ENCODE results near the gene STPG2. TPM values are rescaled to one million over a fixed set of nuclear protein-coding genes. Genes with fewer than 3 reads are reported as not detected.
"Not testable (repeated sequence)": the region's sequence is repeated elsewhere in the genome, so short reads cannot be mapped to it uniquely, and the experiment has no call there.

Gene STPG2
- total RNA-seq, 1 experiment from 2014 or later, result 0.56 TPM

DNA sequence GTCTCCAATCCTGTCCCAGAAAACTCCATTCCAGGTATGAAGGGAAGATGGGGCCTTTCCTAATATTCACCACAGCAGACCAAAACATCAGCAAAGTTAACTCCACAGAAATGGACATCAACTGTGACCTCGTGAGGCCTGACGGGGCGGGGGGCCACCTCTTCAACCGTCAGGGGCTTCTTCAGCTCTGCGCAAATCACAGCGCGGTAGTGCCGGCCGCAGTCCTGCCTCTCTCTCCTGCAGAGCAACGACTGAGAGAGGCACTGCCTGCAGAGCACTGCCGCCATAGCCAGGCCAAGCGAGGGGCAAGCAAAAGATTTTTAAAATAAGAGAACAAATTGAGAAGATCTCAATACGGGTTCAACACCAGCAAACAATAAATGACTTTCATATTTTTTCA, 226.2 kb downstream of the STPG2 start:
- no peak overlapping the region for H2AFZ ChIP-seq (ENCODE audit: low read length)
- H3K4me3 ChIP-seq (ENCODE audit: low read length), result no peak overlapping the region
- H4K20me1 ChIP-seq (ENCODE audit: insufficient read depth, low read depth, low read length), result no peaks in the 10 kb centered on the region
- H3K27me3 ChIP-seq (ENCODE audit: low read length), result no peaks in the 10 kb centered on the region
- H3K27ac ChIP-seq (ENCODE audit: low read length), result no peak overlapping the region
- no peak overlapping the region for H3K4me2 ChIP-seq (ENCODE audit: low read depth, low read length, poor library complexity, severe bottlenecking)
- no peaks in the 10 kb centered on the region; the same call in 1 of the 2 replicates for H3K9me3 ChIP-seq (ENCODE audit: low read length)
- no peaks in the 10 kb centered on the region for H3K4me1 ChIP-seq (ENCODE audit: low read length)
- no peaks in the 10 kb centered on the region for H3K36me3 ChIP-seq (ENCODE audit: insufficient read depth, low read length)
- 0 out of 2 replicates have a peak, but pooled peaks cover 4% of the 10 kb centered on the region for H3K9me2 ChIP-seq (replicated peaks; ENCODE audit: insufficient read depth, low read length)
- no peaks in the 10 kb centered on the region for H3K79me2 ChIP-seq (ENCODE audit: low read length)
- DNase-seq, result no peak
- no peak overlapping the region for H3K9ac ChIP-seq (ENCODE audit: low read length)

DNA sequence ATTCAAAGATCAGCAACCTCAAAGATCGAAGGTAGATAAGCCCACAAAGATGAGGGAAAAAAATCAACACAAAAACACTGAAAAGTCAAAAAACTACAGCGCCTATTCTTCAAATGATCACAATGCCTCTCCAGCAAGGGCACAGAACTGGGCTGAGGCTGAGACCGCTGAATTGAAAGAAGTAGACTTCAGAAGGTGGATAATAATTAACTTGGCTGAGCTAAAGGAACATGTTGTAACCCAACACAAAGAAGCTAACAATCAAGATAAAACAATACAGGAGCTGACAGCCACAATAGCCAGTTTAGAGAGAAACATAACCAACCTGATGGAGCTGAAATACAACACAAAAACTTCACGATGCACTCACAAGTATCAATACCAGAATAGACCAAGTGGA, 231.1 kb downstream of the STPG2 start:
- Histone ChIP-seq H3K4me2 (ENCODE audit: low read depth, low read length, poor library complexity, severe bottlenecking) (no peak overlapping the region), H3K79me2 (ENCODE audit: low read length) (no peaks in the 10 kb centered on the region), H3K9me2 (replicated peaks; ENCODE audit: insufficient read depth, low read length) (no peaks in the 10 kb centered on the region), H2AFZ (ENCODE audit: low read length) (no peak overlapping the region), H3K9ac (ENCODE audit: low read length) (no peak overlapping the region), H3K36me3 (ENCODE audit: insufficient read depth, low read length) (no peaks in the 10 kb centered on the region), H3K27ac (ENCODE audit: low read length) (no peak overlapping the region), H3K4me1 (ENCODE audit: low read length) (no peaks in the 10 kb centered on the region), H3K27me3 (ENCODE audit: low read length) (no peaks in the 10 kb centered on the region), H3K9me3 (ENCODE audit: low read length) (no peaks in the 10 kb centered on the region), H4K20me1 (ENCODE audit: insufficient read depth, low read depth, low read length) (no peaks in the 10 kb centered on the region), H3K4me3 (ENCODE audit: low read length) (no peak overlapping the region)
- no peak for DNase-seq

DNA sequence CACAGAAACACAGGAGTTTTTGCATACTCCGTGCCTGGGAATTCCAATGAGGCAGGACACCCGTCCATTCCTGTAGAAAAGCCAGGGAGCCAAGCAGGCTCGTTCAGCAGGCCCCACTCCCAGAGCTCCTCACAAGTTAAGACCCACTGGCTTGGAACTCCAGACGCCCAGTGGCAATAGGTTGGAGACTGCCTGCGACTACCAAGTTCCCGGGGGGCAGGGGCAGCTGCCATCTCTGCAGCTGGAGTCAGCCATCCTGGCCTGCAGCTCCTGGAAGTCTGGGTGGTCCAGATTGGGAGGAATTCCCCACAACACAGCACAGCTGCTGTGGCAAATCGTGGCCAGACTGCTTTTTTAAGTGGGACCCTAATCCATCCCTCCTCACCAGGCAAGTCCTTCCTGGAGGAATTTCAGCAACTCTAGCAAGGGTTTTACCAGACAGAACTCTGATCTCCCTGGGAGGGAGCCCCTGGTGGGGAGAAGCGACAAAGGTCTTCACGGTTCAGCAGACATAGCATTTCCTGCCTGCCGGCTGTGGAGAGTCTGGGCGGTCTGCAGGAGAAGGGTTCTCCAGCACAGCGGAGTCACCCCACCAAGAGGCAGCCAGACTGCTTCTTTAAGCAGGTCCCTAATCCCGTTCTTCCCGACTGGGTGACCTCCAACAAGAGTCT, 231.9 kb downstream of the STPG2 start:
- no peak overlapping the region for H2AFZ ChIP-seq (ENCODE audit: low read length)
- H3K9me2 ChIP-seq (replicated peaks; ENCODE audit: insufficient read depth, low read length), result no peaks in the 10 kb centered on the region
- no peaks in the 10 kb centered on the region for H3K9me3 ChIP-seq (ENCODE audit: low read length)
- no peaks in the 10 kb centered on the region for H3K36me3 ChIP-seq (ENCODE audit: insufficient read depth, low read length)
- no peaks in the 10 kb centered on the region for H3K79me2 ChIP-seq (ENCODE audit: low read length)
- no peak overlapping the region for H3K4me3 ChIP-seq (ENCODE audit: low read length)
- no peak overlapping the region for H3K4me2 ChIP-seq (ENCODE audit: low read depth, low read length, poor library complexity, severe bottlenecking)
- no peak overlapping the region for H3K27ac ChIP-seq (ENCODE audit: low read length)
- H3K4me1 ChIP-seq (ENCODE audit: low read length), result no peaks in the 10 kb centered on the region
- H3K27me3 ChIP-seq (ENCODE audit: low read length), result no peaks in the 10 kb centered on the region
- no peak for DNase-seq
- no peaks in the 10 kb centered on the region for H4K20me1 ChIP-seq (ENCODE audit: insufficient read depth, low read depth, low read length)
- H3K9ac ChIP-seq (ENCODE audit: low read length), result no peak overlapping the region

DNA sequence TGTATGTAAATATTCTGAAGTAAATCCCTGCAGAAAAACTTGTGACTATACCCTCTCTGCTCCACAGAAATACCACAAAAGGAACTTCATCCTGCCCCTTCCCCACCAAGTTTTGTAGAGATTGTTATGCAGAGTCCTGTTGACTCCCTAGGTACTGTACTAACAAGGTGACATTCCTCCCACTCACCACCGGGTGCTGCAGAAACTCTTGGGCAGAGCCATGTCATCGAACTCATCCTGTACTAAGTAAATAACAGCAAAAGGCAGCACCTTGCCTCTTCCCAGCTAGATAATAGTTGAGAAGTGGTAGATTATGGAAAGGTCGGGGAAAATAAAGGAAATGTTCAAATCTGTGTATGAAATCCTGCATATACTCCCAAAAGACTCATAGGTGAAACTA, 233.3 kb downstream of the STPG2 start:
- H3K9me2 ChIP-seq (replicated peaks; ENCODE audit: insufficient read depth, low read length), result no peaks in the 10 kb centered on the region
- no peaks in the 10 kb centered on the region for H3K36me3 ChIP-seq (ENCODE audit: insufficient read depth, low read length)
- no peaks in the 10 kb centered on the region for H3K79me2 ChIP-seq (ENCODE audit: low read length)
- no peaks in the 10 kb centered on the region for H4K20me1 ChIP-seq (ENCODE audit: insufficient read depth, low read depth, low read length)
- H2AFZ ChIP-seq (ENCODE audit: low read length), result no peak overlapping the region
- H3K4me1 ChIP-seq (ENCODE audit: low read length), result no peaks in the 10 kb centered on the region
- no peak for DNase-seq
- no peaks in the 10 kb centered on the region for H3K9me3 ChIP-seq (ENCODE audit: low read length)
- no peak overlapping the region for H3K4me2 ChIP-seq (ENCODE audit: low read depth, low read length, poor library complexity, severe bottlenecking)
- no peaks in the 10 kb centered on the region for H3K27me3 ChIP-seq (ENCODE audit: low read length)
- no peak overlapping the region for H3K27ac ChIP-seq (ENCODE audit: low read length)
- H3K4me3 ChIP-seq (ENCODE audit: low read length), result no peak overlapping the region
- H3K9ac ChIP-seq (ENCODE audit: low read length), result no peak overlapping the region

DNA sequence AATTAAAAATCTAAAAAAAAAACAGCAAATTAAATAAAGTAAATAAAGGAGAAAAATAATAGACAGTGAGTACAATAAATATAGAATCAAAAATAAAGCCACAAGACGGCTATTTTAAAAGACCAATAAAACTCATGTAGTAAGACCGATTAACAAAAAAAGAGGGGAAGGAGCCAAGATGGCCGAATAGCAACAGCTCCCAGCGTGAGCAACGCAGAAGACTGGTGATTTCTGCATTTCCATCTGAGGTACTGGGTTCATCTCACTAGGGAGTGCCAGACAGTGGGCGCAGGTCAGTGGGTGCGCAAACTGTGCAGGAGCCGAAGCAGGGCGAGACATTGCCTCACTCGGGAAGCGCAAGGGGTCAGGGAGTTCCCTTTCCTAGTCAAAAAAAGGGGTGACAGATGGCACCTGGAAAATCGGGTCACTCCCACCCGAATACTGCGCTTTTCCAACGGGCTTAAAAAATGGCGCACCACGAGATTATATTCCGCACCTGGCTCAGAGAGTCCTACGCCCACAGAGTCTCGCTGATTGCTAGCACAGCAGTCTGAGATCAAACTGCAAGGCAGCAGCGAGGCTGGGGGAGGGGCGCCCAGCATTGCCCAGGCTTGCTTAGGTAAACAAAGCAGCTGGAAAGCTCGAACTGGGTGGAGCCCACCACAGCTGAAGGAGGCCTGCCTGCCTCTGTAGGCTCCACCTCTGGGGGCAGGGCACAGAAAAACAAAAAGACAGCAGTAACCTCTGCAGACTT, 239.7 kb downstream of the STPG2 start:
- not testable (repeated sequence) for H2AFZ ChIP-seq (ENCODE audit: low read length); H3K79me2 ChIP-seq (ENCODE audit: low read length); H3K4me2 ChIP-seq (ENCODE audit: low read depth, low read length, poor library complexity, severe bottlenecking); H3K4me1 ChIP-seq (ENCODE audit: low read length); H3K9ac ChIP-seq (ENCODE audit: low read length); H3K9me3 ChIP-seq (ENCODE audit: low read length); H3K4me3 ChIP-seq (ENCODE audit: low read length); H3K36me3 ChIP-seq (ENCODE audit: insufficient read depth, low read length); H3K27me3 ChIP-seq (ENCODE audit: low read length); H4K20me1 ChIP-seq (ENCODE audit: insufficient read depth, low read depth, low read length); H3K27ac ChIP-seq (ENCODE audit: low read length); DNase-seq; H3K9me2 ChIP-seq (replicated peaks; ENCODE audit: insufficient read depth, low read length)

DNA sequence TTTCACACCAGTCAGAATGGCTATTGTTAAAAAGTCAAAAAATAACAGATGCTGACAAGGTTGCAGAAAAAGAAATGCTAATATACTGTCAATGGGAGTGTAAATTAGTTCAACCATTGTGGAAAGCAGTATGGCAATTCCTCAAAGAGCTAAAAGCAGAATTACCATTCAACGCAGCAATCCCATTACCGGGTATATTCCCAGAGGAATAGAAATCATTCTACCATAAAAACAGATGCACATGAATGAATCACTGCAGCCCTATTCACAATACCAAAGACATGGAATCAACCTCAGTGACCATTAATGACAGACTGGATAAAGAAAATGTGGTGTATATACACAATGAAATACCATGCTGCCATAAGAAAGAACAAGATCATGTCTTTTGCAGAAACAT, 243.0 kb downstream of the STPG2 start:
- Histone ChIP-seq H4K20me1 (ENCODE audit: insufficient read depth, low read depth, low read length) (no peaks in the 10 kb centered on the region), H3K4me1 (ENCODE audit: low read length) (no peaks in the 10 kb centered on the region), H3K27ac (ENCODE audit: low read length) (no peak overlapping the region), H3K9ac (ENCODE audit: low read length) (no peak overlapping the region), H3K36me3 (ENCODE audit: insufficient read depth, low read length) (no peaks in the 10 kb centered on the region), H3K4me3 (ENCODE audit: low read length) (no peak overlapping the region), H3K9me2 (replicated peaks; ENCODE audit: insufficient read depth, low read length) (no peaks in the 10 kb centered on the region), H3K79me2 (ENCODE audit: low read length) (no peaks in the 10 kb centered on the region), H3K4me2 (ENCODE audit: low read depth, low read length, poor library complexity, severe bottlenecking) (no peak overlapping the region), H3K27me3 (ENCODE audit: low read length) (no peaks in the 10 kb centered on the region), H3K9me3 (ENCODE audit: low read length) (peaks cover 5% of the 10 kb centered on the region; the same call in 1 of the 2 replicates), H2AFZ (ENCODE audit: low read length) (no peak overlapping the region)
- no peak for DNase-seq

DNA sequence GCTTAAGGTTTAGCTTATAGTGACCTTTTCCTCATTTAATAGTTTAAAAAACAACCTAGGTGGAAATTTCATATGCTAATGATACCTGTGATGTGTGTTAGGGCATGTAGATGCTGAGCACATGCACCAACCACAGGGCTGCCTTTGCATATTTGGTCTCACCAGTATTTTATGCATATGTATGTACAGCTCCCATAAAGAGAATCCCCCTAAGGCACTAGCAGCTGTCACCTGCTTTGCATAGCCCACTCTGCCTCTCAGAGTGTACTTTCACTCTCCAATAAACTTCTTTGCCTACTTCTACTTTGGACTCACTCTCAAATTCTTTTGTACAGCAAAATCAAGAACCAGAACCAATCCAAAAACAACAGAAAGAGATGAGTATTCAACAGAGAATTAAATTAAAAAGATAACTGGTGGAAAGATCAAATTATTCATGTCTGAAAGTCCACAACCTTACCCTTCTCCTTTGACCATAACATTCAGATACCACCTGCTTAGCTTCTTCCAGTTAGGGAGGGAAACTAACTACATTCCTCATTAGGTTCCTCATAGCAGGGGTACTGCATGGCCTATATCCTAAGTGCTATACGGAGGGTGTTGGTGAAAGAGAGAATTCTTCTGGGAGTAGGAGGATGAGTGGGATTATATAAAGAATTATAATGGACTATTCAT, 250.5 kb downstream of the STPG2 start:
- no peaks in the 10 kb centered on the region for H3K4me1 ChIP-seq (ENCODE audit: low read length)
- no peaks in the 10 kb centered on the region for H3K9me2 ChIP-seq (replicated peaks; ENCODE audit: insufficient read depth, low read length)
- DNase-seq, result no peak
- H3K36me3 ChIP-seq (ENCODE audit: insufficient read depth, low read length), result no peaks in the 10 kb centered on the region
- no peak overlapping the region for H3K27ac ChIP-seq (ENCODE audit: low read length)
- H2AFZ ChIP-seq (ENCODE audit: low read length), result no peak overlapping the region
- H3K4me3 ChIP-seq (ENCODE audit: low read length), result no peak overlapping the region
- no peak overlapping the region for H3K4me2 ChIP-seq (ENCODE audit: low read depth, low read length, poor library complexity, severe bottlenecking)
- H3K79me2 ChIP-seq (ENCODE audit: low read length), result no peaks in the 10 kb centered on the region
- no peaks in the 10 kb centered on the region for H4K20me1 ChIP-seq (ENCODE audit: insufficient read depth, low read depth, low read length)
- H3K27me3 ChIP-seq (ENCODE audit: low read length), result no peaks in the 10 kb centered on the region
- H3K9me3 ChIP-seq (ENCODE audit: low read length), result peaks cover 5% of the 10 kb centered on the region; the same call in 1 of the 2 replicates
- no peak overlapping the region for H3K9ac ChIP-seq (ENCODE audit: low read length)

DNA sequence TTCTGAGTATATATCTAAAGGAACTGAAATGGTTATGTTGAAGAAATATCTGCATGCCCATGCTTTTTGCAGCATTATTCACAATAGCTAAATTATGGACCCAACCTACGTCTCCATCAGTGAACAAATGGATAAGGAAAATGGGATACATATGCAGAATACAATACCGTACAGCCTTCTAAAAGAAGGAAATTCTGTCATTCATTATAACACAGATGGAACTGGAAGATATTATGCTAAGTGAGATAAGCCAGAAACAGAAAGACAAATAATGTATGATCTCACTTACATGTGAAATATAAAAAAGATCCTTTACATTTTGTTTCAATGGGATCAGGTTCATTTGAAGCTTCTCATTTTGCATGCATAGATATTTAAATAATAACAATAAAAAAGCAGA, 263.3 kb downstream of the STPG2 start:
- Histone ChIP-seq H3K9me3 (ENCODE audit: low read length) (no peaks in the 10 kb centered on the region; the same call in 1 of the 2 replicates), H3K9me2 (replicated peaks; ENCODE audit: insufficient read depth, low read length) (no peaks in the 10 kb centered on the region), H2AFZ (ENCODE audit: low read length) (no peak overlapping the region), H3K4me2 (ENCODE audit: low read depth, low read length, poor library complexity, severe bottlenecking) (no peak overlapping the region), H3K9ac (ENCODE audit: low read length) (no peak overlapping the region), H3K4me3 (ENCODE audit: low read length) (no peak overlapping the region), H4K20me1 (ENCODE audit: insufficient read depth, low read depth, low read length) (no peaks in the 10 kb centered on the region), H3K4me1 (ENCODE audit: low read length) (no peaks in the 10 kb centered on the region), H3K36me3 (ENCODE audit: insufficient read depth, low read length) (no peaks in the 10 kb centered on the region), H3K79me2 (ENCODE audit: low read length) (no peaks in the 10 kb centered on the region), H3K27ac (ENCODE audit: low read length) (no peak overlapping the region), H3K27me3 (ENCODE audit: low read length) (no peaks in the 10 kb centered on the region)
- no peak for DNase-seq

Data from Karpas-422 (cell line).